Left lobe of liver (tissue), 1 donor: ENCODE data around the gene GJC3. TPM values are rescaled to one million over a fixed set of nuclear protein-coding genes. Genes with fewer than 3 reads are reported as not detected.

Experiments
- total RNA-seq: library from RNA; stranded (reverse); gene quantifications from one replicate; pipeline ENCODE4 v1.2.1, GENCODE V29; 2021
- donor health status: DM: no; HTN: yes; CAD: no.

GJC3 gene
- total RNA-seq, 1 donor from 2014 or later = 0.86 TPM

Other genes starting within 250 kb of the GJC3 start
- 564 TPM for gene CYP3A5, start 249.6 kb downstream of the GJC3 start, total RNA-seq
- gene CYP3A7, start 194.4 kb downstream of the GJC3 start, total RNA-seq = 17.5 TPM
- gene CYP3A4, start 145.4 kb downstream of the GJC3 start, total RNA-seq = 1,005 TPM
- gene CYP3A43, start 101.6 kb downstream of the GJC3 start, total RNA-seq = 27.3 TPM
- not detected for gene OR2AE1, start 52.6 kb downstream of the GJC3 start, total RNA-seq
- 13.7 TPM for gene TRIM4, start 10.1 kb downstream of the GJC3 start, total RNA-seq
- gene AZGP1, start 46.4 kb upstream of the GJC3 start, total RNA-seq = 2,337 TPM
- 99.9 TPM for gene ZKSCAN1, start 86.0 kb upstream of the GJC3 start, total RNA-seq
- 7.7 TPM for gene ZSCAN21, start 120.2 kb upstream of the GJC3 start, total RNA-seq
- gene ZNF3, start 152.1 kb upstream of the GJC3 start, total RNA-seq = 14.5 TPM
- gene COPS6, start 159.3 kb upstream of the GJC3 start, total RNA-seq = 42.6 TPM
- 17.7 TPM for gene MCM7, start 171.8 kb upstream of the GJC3 start, total RNA-seq
- gene AP4M1, start 172.0 kb upstream of the GJC3 start, total RNA-seq = 4.5 TPM
- 14.9 TPM for gene TAF6, start 189.7 kb upstream of the GJC3 start, total RNA-seq
- gene CNPY4, start 190.0 kb upstream of the GJC3 start, total RNA-seq = 2.4 TPM
- gene MBLAC1, start 197.3 kb upstream of the GJC3 start, total RNA-seq = 0.78 TPM
- 40.9 TPM for gene LAMTOR4, start 219.3 kb upstream of the GJC3 start, total RNA-seq
- 7.9 TPM for gene TRAPPC14, start 229.1 kb upstream of the GJC3 start, total RNA-seq
- 0.35 TPM for gene GAL3ST4, start 239.0 kb upstream of the GJC3 start, total RNA-seq
- gene GPC2, start 247.8 kb upstream of the GJC3 start, total RNA-seq = 0.18 TPM
- gene STAG3, start 248.3 kb upstream of the GJC3 start, total RNA-seq = 3.1 TPM